ENCODE data around the gene EIF2AK3.

Gene EIF2AK3

GRCh38 chr2:88627055-88627855, at the start of gene EIF2AK3 (continued):
- TF ChIP-seq TSHZ1 (tag by site-specific recombination; IDR thresholded peaks at IDR 0.05; ENCODE audit: borderline replicate concordance) = no peak
- TF ChIP-seq SP3 (tag by site-specific recombination; IDR thresholded peaks at IDR 0.05) = peak; percentile 87

GRCh38 chr2:88673363-88673762, 46.1 kb upstream of the EIF2AK3 start:
- Histone ChIP-seq H3K4me3 (ENCODE audit: low read depth, low read length) (no peak overlapping the region), H3K9me3 (ENCODE audit: control insufficient read depth, insufficient read depth, low read depth, low read length) (no peaks in the 10 kb centered on the region), H3K27ac (ENCODE audit: extremely low read depth, low read depth, low read length) (no peak overlapping the region), H3K4me1 (ENCODE audit: control insufficient read depth, insufficient read depth, low read length) (no peaks in the 10 kb centered on the region), H3K36me3 (ENCODE audit: control insufficient read depth in 2 of 2, insufficient read depth in 1 of 2, low read length in 2 of 2) (no peaks in the 10 kb centered on the region)
- TF ChIP-seq ZNF830 (tag by site-specific recombination; IDR thresholded peaks at IDR 0.05; ENCODE audit: low read depth) = no peak
- no peak for TF ChIP-seq ZBTB21 (tag by site-specific recombination; IDR thresholded peaks at IDR 0.05)
- no peak for TF ChIP-seq ZNF248 (tag by site-specific recombination; IDR thresholded peaks at IDR 0.05)
- no peak for TF ChIP-seq ZNF37A (tag by site-specific recombination; IDR thresholded peaks at IDR 0.05)
- no peak for TF ChIP-seq ZNF169 (tag by site-specific recombination; IDR thresholded peaks at IDR 0.05)
- TF ChIP-seq KLF10 (tag by site-specific recombination; IDR thresholded peaks at IDR 0.05) = no peak
- no peak for TF ChIP-seq ZNF560 (tag by site-specific recombination; IDR thresholded peaks at IDR 0.05; ENCODE audit: borderline replicate concordance)
- no peak for TF ChIP-seq ZSCAN4 (tag by site-specific recombination; IDR thresholded peaks at IDR 0.05)
- TF ChIP-seq KLF16 (tag by site-specific recombination; IDR thresholded peaks at IDR 0.05) = no peak
- TF ChIP-seq ZNF211 (tag by site-specific recombination; IDR thresholded peaks at IDR 0.05; ENCODE audit: low read depth) = no peak
- no peak for TF ChIP-seq ZNF18 (tag by site-specific recombination; IDR thresholded peaks at IDR 0.05)
- TF ChIP-seq ZNF24 (tag by site-specific recombination; IDR thresholded peaks at IDR 0.05) = no peak
- ChIA-PET CTCF (interaction anchor here (0.5 to 11.2 kb wide), 10 partner anchors 15 to 482 kb away, joined by 3 to 220 read pairs (median 3); no protein-coding TSS in a partner anchor), POLR2A (no interaction called here)

GRCh38 chr2:88671786-88672427, 44.6 kb upstream of the EIF2AK3 start:
- ChIA-PET POLR2A (no interaction called here), CTCF (interaction anchor here (0.6 to 11.2 kb wide), 29 partner anchors 9 to 611 kb away, joined by 3 to 220 read pairs (median 4); partner anchors contain the start of gene RPIA)
- Histone ChIP-seq H3K4me1 (ENCODE audit: control insufficient read depth, insufficient read depth, low read length) (no peaks in the 10 kb centered on the region), H3K9me3 (ENCODE audit: control insufficient read depth, insufficient read depth, low read depth, low read length) (no peaks in the 10 kb centered on the region), H3K4me3 (ENCODE audit: low read depth, low read length) (no peak overlapping the region), H3K27ac (ENCODE audit: extremely low read depth, low read depth, low read length) (no peak overlapping the region), H3K36me3 (ENCODE audit: control insufficient read depth in 2 of 2, insufficient read depth in 1 of 2, low read length in 2 of 2) (no peaks in the 10 kb centered on the region)
- TF ChIP-seq HOXC10 (CRISPR knock-in tag; IDR thresholded peaks at IDR 0.05) = no peak
- peak; percentile 32; the same call in 1 of the 2 replicates for TF ChIP-seq CTCF (tag by site-specific recombination; IDR thresholded peaks at IDR 0.05)
- TF ChIP-seq ZBTB21 (tag by site-specific recombination; IDR thresholded peaks at IDR 0.05) = no peak
- no peak for TF ChIP-seq ZNF292 (tag by site-specific recombination; IDR thresholded peaks at IDR 0.05; ENCODE audit: borderline replicate concordance, low read depth)
- peak; percentile 80 for TF ChIP-seq ZNF654 (tag by site-specific recombination; IDR thresholded peaks at IDR 0.05; ENCODE audit: low read depth)
- TF ChIP-seq ZNF513 (tag by site-specific recombination; IDR thresholded peaks at IDR 0.05) = no peak
- TF ChIP-seq ZSCAN30 (tag by site-specific recombination; IDR thresholded peaks at IDR 0.05) = peak; percentile 70
- TF ChIP-seq SETDB1 (IDR thresholded peaks at IDR 0.05; ENCODE audit: insufficient read length, low read length) = no peak
